HepG2 (cell line): ENCODE data around the gene NPR3. TPM values are rescaled to one million over a fixed set of nuclear protein-coding genes. Genes with fewer than 3 reads are reported as not detected.

ENCODE experiments used
- E2F1 ChIP-seq: sonication (generic); formaldehyde crosslinking; IDR thresholded peaks from 2 replicates; pipeline ENCODE4 v1.5.0; 2020; ENCODE audit warnings: missing genetic modification reagents
- FOSL2 ChIP-seq: sonication (generic); formaldehyde crosslinking; IDR thresholded peaks from 2 replicates; pipeline ENCODE4 v1.4.0; 2020; ENCODE audit warnings: missing genetic modification reagents
- SMARCC2 ChIP-seq: fragments of 450-650 bp; IDR thresholded peaks from 2 replicates; pipeline ENCODE4 v1.6.1; 2017; ENCODE audit warnings: antibody characterized with exemption, mild to moderate bottlenecking
- TBP ChIP-seq: sonication (generic); formaldehyde crosslinking; IDR thresholded peaks from 2 replicates; pipeline ENCODE4 v1.5.0; 2020; ENCODE audit warnings: missing genetic modification reagents
- polyA plus RNA-seq, 8 experiments: library from polyadenylated mRNA; depleted of rRNA in 3 of 8; stranded (reverse) in 7 of 8; unstranded in 1 of 8; fragments of >200 nt; fragmentation: Illumina TruSeq in 4 of 8; extraction: Trizol in 4 of 8; gene quantifications; 2 replicates each; pipeline versions ENCODE4 v1.2.1 to v1.2.3, GENCODE V29; 2011 to 2016; ENCODE audit warnings: low read depth in 4 of 8, missing spikeins in 1 of 8, mixed read lengths in 1 of 8; ENCODE audit not compliant: insufficient read depth in 1 of 8
- total RNA-seq, 5 experiments: library from RNA; depleted of rRNA; stranded (reverse); fragments of >200 nt; fragmentation: Illumina TruSeq; extraction: Trizol; gene quantifications; 2 replicates each; pipeline ENCODE4 v1.2.3, GENCODE V29; 2016; ENCODE audit warnings: low read depth in 1 of 5
- TF ChIP-seq, protein P1 (sequence below): sonication (generic); formaldehyde crosslinking; IDR thresholded peaks from 2 replicates; pipeline ENCODE4 v1.4.0; 2020; ENCODE audit warnings: mild to moderate bottlenecking, missing genetic modification reagents

NPR3 gene
- total and polyA plus RNA-seq, 2 of the 13 experiments (the other 11 are each of a cell fraction or from before 2014, with no cell fraction given) = 0.01 TPM; not detected in 1

DNA sequence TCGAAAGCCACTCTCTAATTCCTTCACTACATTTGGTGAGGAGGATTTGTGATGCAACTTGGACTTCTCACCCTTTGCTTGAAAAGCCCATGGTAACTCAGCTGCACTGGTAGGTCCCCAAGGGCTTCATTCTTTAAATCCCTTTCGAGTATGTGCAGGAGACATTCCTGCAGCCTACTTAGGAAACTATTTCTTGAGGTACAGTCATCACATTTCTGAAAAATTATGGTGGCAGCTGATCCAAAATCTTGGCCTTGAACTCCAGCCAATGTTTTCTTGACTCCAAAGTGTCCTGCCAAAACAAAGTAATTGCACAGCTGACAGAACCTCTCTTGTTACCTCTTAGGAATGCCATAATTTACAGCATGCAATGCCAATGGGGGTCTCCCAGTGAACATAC is 99.7 kb downstream of the NPR3 start (continued):
- TF ChIP-seq E2F1 (no peak), SMARCC2 (no peak), FOSL2 (no peak), TBP (CRISPR knock-in tag) (no peak)
- TF ChIP-seq, protein P1, sequence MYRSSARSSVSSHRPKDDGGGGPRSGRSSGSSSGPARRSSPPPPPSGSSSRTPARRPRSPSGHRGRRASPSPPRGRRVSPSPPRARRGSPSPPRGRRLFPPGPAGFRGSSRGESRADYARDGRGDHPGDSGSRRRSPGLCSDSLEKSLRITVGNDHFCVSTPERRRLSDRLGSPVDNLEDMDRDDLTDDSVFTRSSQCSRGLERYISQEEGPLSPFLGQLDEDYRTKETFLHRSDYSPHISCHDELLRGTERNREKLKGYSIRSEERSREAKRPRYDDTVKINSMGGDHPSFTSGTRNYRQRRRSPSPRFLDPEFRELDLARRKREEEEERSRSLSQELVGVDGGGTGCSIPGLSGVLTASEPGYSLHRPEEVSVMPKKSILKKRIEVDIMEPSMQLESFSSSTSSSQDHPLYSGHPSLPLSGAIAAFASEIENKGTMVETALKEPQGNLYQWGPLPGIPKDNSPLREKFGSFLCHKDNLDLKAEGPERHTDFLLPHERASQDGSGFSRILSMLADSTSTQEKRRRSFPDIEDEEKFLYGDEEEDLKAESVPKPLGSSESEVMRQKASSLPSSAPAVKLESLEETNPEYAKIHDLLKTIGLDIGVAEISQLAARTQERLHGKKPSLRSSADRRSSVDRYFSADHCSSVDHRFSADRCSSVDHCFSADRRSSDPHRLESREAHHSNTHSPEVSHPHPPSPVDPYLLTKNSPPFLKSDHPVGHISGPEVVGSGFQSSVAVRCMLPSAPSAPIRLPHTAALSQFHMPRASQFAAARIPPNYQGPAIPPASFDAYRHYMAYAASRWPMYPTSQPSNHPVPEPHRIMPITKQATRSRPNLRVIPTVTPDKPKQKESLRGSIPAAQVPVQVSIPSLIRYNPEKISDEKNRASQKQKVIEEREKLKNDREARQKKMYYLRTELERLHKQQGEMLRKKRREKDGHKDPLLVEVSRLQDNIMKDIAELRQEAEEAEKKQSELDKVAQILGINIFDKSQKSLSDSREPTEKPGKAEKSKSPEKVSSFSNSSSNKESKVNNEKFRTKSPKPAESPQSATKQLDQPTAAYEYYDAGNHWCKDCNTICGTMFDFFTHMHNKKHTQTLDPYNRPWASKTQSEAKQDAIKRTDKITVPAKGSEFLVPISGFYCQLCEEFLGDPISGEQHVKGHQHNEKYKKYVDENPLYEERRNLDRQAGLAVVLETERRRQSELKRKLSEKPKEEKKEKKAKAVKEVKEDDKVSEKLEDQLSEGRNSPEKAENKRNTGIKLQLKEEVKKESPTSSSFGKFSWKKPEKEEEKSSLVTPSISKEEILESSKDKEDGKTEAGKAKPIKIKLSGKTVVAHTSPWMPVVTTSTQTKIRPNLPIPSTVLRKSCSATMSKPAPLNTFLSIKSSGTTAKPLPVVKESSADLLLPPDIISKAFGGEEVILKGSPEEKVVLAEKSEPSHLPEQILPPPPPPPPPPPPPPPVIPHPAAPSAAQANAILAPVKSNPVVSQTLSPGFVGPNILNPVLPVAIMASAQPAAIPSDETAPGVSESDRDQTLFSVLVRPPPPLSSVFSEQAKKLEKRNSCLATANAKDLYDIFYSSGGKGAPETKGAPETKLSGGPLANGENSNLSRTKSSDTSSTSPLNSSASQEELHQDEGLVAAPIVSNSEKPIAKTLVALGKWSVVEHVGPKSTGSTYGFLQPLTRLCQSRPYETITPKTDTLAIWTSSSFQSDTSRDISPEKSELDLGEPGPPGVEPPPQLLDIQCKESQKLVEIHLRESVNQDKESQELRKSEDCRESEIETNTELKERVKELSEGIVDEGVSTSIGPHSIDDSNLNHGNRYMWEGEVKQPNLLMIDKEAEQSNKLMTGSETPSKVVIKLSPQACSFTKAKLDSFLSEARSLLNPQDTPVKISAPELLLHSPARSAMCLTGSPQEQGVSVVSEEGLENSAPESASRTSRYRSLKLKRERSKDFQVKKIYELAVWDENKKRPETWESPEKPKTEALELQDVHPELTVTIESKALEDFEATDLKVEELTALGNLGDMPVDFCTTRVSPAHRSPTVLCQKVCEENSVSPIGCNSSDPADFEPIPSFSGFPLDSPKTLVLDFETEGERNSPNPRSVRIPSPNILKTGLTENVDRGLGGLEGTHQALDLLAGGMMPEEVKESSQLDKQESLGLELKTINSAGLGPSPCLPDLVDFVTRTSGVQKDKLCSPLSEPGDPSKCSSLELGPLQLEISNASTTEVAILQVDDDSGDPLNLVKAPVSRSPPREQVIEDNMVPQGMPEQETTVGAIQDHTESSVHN = no peak
- TF ChIP-seq, all 625 proteins: peak for 0
